Measurements from ENCODE around the gene MGAT5. TPM values are rescaled to one million over a fixed set of nuclear protein-coding genes. Genes with fewer than 3 reads are reported as not detected.

MGAT5 gene
- polyA plus RNA-seq, 4 donors = 51.2 to 57.2 (median 53.7) TPM

GRCh38 chr2:134331081-134331480, 77.2 kb downstream of the MGAT5 start:
- no peak for DNase-seq (ENCODE audit: low read depth in 4 of 4, low spot score in 3 of 4)

GRCh38 chr2:134333646-134334189, 79.8 kb downstream of the MGAT5 start:
- DNase-seq (ENCODE audit: low read depth in 4 of 4, low spot score in 3 of 4) = no peak

GRCh38 chr2:134334542-134335353, 80.9 kb downstream of the MGAT5 start:
- DNase-seq (ENCODE audit: low read depth in 4 of 4, low spot score in 3 of 4) = no peak

- DNase-seq (ENCODE audit: low read depth in 4 of 4, low spot score in 3 of 4) = no peak
Observed at GRCh38 chr2:134335601-134336000, 81.7 kb downstream of the MGAT5 start.

- no peak for DNase-seq (ENCODE audit: low read depth in 4 of 4, low spot score in 3 of 4)
Observed at GRCh38 chr2:134336352-134336751, 82.5 kb downstream of the MGAT5 start.

- DNase-seq (ENCODE audit: low read depth in 4 of 4, low spot score in 3 of 4) = no peak
Observed at GRCh38 chr2:134336921-134337320, 83.0 kb downstream of the MGAT5 start.

- DNase-seq (ENCODE audit: low read depth in 4 of 4, low spot score in 3 of 4) = no peak
Observed at GRCh38 chr2:134337631-134338030, 83.8 kb downstream of the MGAT5 start.

- no peak for DNase-seq (ENCODE audit: low read depth in 4 of 4, low spot score in 3 of 4)
Observed at GRCh38 chr2:134338208-134338607, 84.3 kb downstream of the MGAT5 start.

GRCh38 chr2:134341476-134341875, 87.6 kb downstream of the MGAT5 start:
- no peak for DNase-seq (ENCODE audit: low read depth in 4 of 4, low spot score in 3 of 4)

- no peak for DNase-seq (ENCODE audit: low read depth in 4 of 4, low spot score in 3 of 4)
Observed at GRCh38 chr2:134344954-134345697, 91.3 kb downstream of the MGAT5 start.

- DNase-seq (ENCODE audit: low read depth in 4 of 4, low spot score in 3 of 4) = no peak
Observed at GRCh38 chr2:134346141-134346540, 92.3 kb downstream of the MGAT5 start.

- DNase-seq (ENCODE audit: low read depth in 4 of 4, low spot score in 3 of 4) = no peak
Observed at GRCh38 chr2:134347756-134348155, 93.9 kb downstream of the MGAT5 start.

GRCh38 chr2:134348239-134348638, 94.4 kb downstream of the MGAT5 start:
- no peak for DNase-seq (ENCODE audit: low read depth in 4 of 4, low spot score in 3 of 4)

GRCh38 chr2:134348760-134349159, 94.9 kb downstream of the MGAT5 start:
- DNase-seq (ENCODE audit: low read depth in 4 of 4, low spot score in 3 of 4) = no peak

GRCh38 chr2:134351016-134351415, 97.1 kb downstream of the MGAT5 start:
- DNase-seq (ENCODE audit: low read depth in 4 of 4, low spot score in 3 of 4) = no peak

- DNase-seq (ENCODE audit: low read depth in 4 of 4, low spot score in 3 of 4) = no peak
Observed at GRCh38 chr2:134351899-134352298, 98.0 kb downstream of the MGAT5 start.

GRCh38 chr2:134352844-134353243, 99.0 kb downstream of the MGAT5 start:
- no peak for DNase-seq (ENCODE audit: low read depth in 4 of 4, low spot score in 3 of 4)

GRCh38 chr2:134354611-134355010, 100.7 kb downstream of the MGAT5 start:
- DNase-seq (ENCODE audit: low read depth in 4 of 4, low spot score in 3 of 4) = no peak

GRCh38 chr2:134357814-134358213, 103.9 kb downstream of the MGAT5 start:
- DNase-seq (ENCODE audit: low read depth in 4 of 4, low spot score in 3 of 4) = no peak

GRCh38 chr2:134359367-134360081, 105.7 kb downstream of the MGAT5 start:
- no peak for DNase-seq (ENCODE audit: low read depth in 4 of 4, low spot score in 3 of 4)
